ENCODE results near the gene RFXAP.

RFXAP gene

GRCh38 chr13:36839981-36840380, 21.0 kb downstream of the RFXAP start:
- Histone ChIP-seq H3K4me3 (ENCODE audit: extremely low read depth, insufficient read depth, low read length, poor library complexity, severe bottlenecking) (no peak overlapping the region), H3K4me1 (ENCODE audit: control insufficient read depth, insufficient read depth, low read length, poor library complexity, severe bottlenecking) (no peaks in the 10 kb centered on the region), H3K36me3 (ENCODE audit: control insufficient read depth, insufficient read depth, low read length) (no peaks in the 10 kb centered on the region), H3K9me3 (ENCODE audit: control insufficient read depth, low read length) (no peaks in the 10 kb centered on the region), H3K27ac (ENCODE audit: low read depth, low read length, severe bottlenecking) (no peak overlapping the region)
- WGBS, 2 experiments (ENCODE audit: insufficient coverage in 2 of 2), result 90 to 94% methylated on average over 4 to 6 of the region's 12 CpGs

GRCh38 chr13:36840718-36841250, 21.8 kb downstream of the RFXAP start:
- no CpG with 5 or more reads among the region's 3 CpGs for WGBS, 2 experiments (ENCODE audit: insufficient coverage in 2 of 2)
- Histone ChIP-seq H3K36me3 (ENCODE audit: control insufficient read depth, insufficient read depth, low read length) (no peaks in the 10 kb centered on the region), H3K27ac (ENCODE audit: low read depth, low read length, severe bottlenecking) (no peak overlapping the region)

GRCh38 chr13:36841391-36841790, 22.4 kb downstream of the RFXAP start:
- Histone ChIP-seq H3K27ac (ENCODE audit: low read depth, low read length, severe bottlenecking) (no peak overlapping the region), H3K36me3 (ENCODE audit: control insufficient read depth, insufficient read depth, low read length) (no peaks in the 10 kb centered on the region), H3K4me3 (ENCODE audit: extremely low read depth, insufficient read depth, low read length, poor library complexity, severe bottlenecking) (no peak overlapping the region), H3K9me3 (ENCODE audit: control insufficient read depth, low read length) (no peaks in the 10 kb centered on the region), H3K4me1 (ENCODE audit: control insufficient read depth, insufficient read depth, low read length, poor library complexity, severe bottlenecking) (no peaks in the 10 kb centered on the region)
- WGBS, 2 experiments (ENCODE audit: insufficient coverage in 2 of 2), result 85% methylated on average over 4 of the region's 5 CpGs; no CpG with 5 or more reads in 1 of the 2 experiments

More at GRCh38 chr13:36840718-36841250, 21.8 kb downstream of the RFXAP start:
- Histone ChIP-seq H3K4me1 (ENCODE audit: control insufficient read depth, insufficient read depth, low read length, poor library complexity, severe bottlenecking) (no peaks in the 10 kb centered on the region), H3K9me3 (ENCODE audit: control insufficient read depth, low read length) (no peaks in the 10 kb centered on the region), H3K4me3 (ENCODE audit: extremely low read depth, insufficient read depth, low read length, poor library complexity, severe bottlenecking) (no peak overlapping the region)

- 80 to 86% methylated on average over 9 of the region's 9 CpGs for WGBS, 2 experiments (ENCODE audit: insufficient coverage in 2 of 2)
- H3K4me1 ChIP-seq (ENCODE audit: control insufficient read depth, insufficient read depth, low read length, poor library complexity, severe bottlenecking), result no peaks in the 10 kb centered on the region
- H3K36me3 ChIP-seq (ENCODE audit: control insufficient read depth, insufficient read depth, low read length), result peaks cover 28% of the 10 kb centered on the region
- H3K9me3 ChIP-seq (ENCODE audit: control insufficient read depth, low read length), result no peaks in the 10 kb centered on the region
- H3K27ac ChIP-seq (ENCODE audit: low read depth, low read length, severe bottlenecking), result no peak overlapping the region
- no peak overlapping the region for H3K4me3 ChIP-seq (ENCODE audit: extremely low read depth, insufficient read depth, low read length, poor library complexity, severe bottlenecking)
These were observed 28.6 kb downstream of the RFXAP start for GRCh38 chr13:36847606-36848005.

DNA sequence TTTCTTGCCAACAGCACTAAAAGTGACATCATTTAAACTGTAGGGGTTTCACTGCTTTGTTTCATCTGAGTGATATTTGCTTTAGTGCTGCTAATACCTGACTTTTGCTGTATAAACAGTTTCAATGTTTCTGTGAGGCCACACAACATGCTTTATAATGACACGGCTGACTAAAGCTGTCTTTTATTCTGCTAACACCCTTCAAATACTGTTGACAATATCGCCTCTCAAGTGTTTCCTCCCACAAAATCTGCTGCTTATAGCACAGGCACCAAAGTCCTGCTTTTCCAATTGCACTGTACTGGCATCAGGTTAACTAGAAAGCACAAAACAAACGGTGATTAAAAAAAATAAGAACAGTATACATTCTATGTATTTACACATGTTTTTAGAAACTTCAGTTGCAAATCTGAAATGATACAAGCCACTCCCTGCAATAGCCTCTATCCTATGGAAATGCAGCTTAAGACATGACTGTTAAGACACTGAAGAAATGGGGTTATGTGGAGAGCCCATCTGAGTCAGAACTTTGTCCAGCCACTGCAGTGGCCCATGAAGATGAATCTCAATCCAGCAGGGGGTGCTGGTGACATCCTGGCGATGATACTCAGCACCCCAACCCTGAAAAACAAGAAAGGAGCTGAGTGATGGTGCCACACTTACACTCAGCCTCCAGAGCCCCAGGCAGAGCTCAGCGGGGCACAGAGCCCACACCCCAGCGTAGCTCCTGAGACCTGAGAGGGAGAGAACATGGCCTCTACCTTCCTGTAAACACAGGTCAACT, 29.4 kb downstream of the RFXAP start:
- H3K9me3 ChIP-seq (ENCODE audit: control insufficient read depth, low read length), result no peaks in the 10 kb centered on the region
- 90 to 94% methylated on average over 5 of the region's 6 CpGs for WGBS, 2 experiments (ENCODE audit: insufficient coverage in 2 of 2)
- peaks cover 36% of the 10 kb centered on the region for H3K36me3 ChIP-seq (ENCODE audit: control insufficient read depth, insufficient read depth, low read length)
- H3K4me3 ChIP-seq (ENCODE audit: extremely low read depth, insufficient read depth, low read length, poor library complexity, severe bottlenecking), result no peak overlapping the region
- no peak overlapping the region for H3K27ac ChIP-seq (ENCODE audit: low read depth, low read length, severe bottlenecking)
- H3K4me1 ChIP-seq (ENCODE audit: control insufficient read depth, insufficient read depth, low read length, poor library complexity, severe bottlenecking), result no peaks in the 10 kb centered on the region

DNA sequence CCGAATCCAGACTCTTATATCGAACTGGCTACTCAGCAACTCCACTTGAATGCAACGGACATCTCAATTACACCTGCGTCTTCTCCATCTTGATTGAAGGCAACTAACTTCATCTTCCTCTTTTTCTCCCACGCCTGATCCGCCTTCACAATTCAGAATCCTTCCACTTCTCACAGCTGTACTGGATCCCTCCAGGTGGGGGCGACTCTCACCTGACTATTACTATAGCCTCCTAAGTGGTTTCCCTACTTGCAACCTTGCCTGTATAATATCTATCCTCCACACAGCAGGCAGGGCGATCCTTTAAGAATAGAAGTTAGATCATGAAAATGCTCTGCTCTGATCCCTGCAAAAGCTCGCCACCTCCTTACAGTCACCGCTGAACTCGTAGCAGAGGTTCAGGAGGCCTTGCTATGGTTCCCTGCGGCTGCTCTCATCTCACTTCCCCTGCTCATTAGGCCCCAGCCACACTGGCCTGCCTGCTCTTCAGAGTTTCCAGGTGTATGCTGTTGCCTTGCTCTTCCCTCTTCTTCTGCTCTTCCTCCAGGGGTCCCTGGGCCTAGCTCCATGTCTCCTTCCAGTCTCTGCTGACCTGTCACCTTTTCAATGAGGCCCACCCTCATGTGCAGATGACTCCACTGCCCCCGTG, 31.9 kb downstream of the RFXAP start:
- H3K4me1 ChIP-seq (ENCODE audit: control insufficient read depth, insufficient read depth, low read length, poor library complexity, severe bottlenecking), result no peaks in the 10 kb centered on the region
- no peak overlapping the region for H3K4me3 ChIP-seq (ENCODE audit: extremely low read depth, insufficient read depth, low read length, poor library complexity, severe bottlenecking)
- no peak overlapping the region for H3K27ac ChIP-seq (ENCODE audit: low read depth, low read length, severe bottlenecking)
- H3K36me3 ChIP-seq (ENCODE audit: control insufficient read depth, insufficient read depth, low read length), result peaks cover 38% of the 10 kb centered on the region
- no peaks in the 10 kb centered on the region for H3K9me3 ChIP-seq (ENCODE audit: control insufficient read depth, low read length)
- 85 to 88% methylated on average over 12 to 13 of the region's 13 CpGs for whole genome bisulfite sequencing, 2 experiments (ENCODE audit: insufficient coverage in 2 of 2)

- no peaks in the 10 kb centered on the region for H3K4me1 ChIP-seq (ENCODE audit: control insufficient read depth, insufficient read depth, low read length, poor library complexity, severe bottlenecking)
- peaks cover 18% of the 10 kb centered on the region for H3K36me3 ChIP-seq (ENCODE audit: control insufficient read depth, insufficient read depth, low read length)
- no peak overlapping the region for H3K4me3 ChIP-seq (ENCODE audit: extremely low read depth, insufficient read depth, low read length, poor library complexity, severe bottlenecking)
- H3K27ac ChIP-seq (ENCODE audit: low read depth, low read length, severe bottlenecking), result no peak overlapping the region
- no peaks in the 10 kb centered on the region for H3K9me3 ChIP-seq (ENCODE audit: control insufficient read depth, low read length)
These were observed 38.2 kb downstream of the RFXAP start for GRCh38 chr13:36857253-36857652.

DNA sequence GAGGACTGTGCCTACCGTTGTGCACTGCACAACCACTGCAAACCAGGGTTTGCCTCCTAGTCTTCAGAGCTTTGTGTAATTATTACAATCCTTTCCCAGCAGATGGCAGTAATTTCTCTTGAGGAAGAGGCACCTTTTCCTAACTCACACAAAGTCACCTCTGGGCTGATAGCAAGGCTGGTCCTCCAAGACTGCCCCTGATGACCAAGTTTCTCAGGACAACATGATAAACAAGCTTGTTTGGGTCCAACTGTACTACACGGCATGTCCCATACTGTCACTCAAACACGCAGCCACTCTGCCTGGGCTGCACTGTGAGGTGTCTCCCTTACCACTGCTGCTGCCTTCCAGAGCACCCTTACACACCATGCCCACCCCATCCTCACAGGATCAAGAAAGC, 39.3 kb downstream of the RFXAP start:
- Histone ChIP-seq H3K27ac (ENCODE audit: low read depth, low read length, severe bottlenecking) (no peak overlapping the region), H3K9me3 (ENCODE audit: control insufficient read depth, low read length) (no peaks in the 10 kb centered on the region), H3K4me1 (ENCODE audit: control insufficient read depth, insufficient read depth, low read length, poor library complexity, severe bottlenecking) (no peaks in the 10 kb centered on the region), H3K4me3 (ENCODE audit: extremely low read depth, insufficient read depth, low read length, poor library complexity, severe bottlenecking) (no peak overlapping the region), H3K36me3 (ENCODE audit: control insufficient read depth, insufficient read depth, low read length) (peaks cover 18% of the 10 kb centered on the region)
- WGBS, 2 experiments (ENCODE audit: insufficient coverage in 2 of 2), result 0 to 55% methylated on average over 1 to 3 of the region's 3 CpGs

GRCh38 chr13:36859259-36859658, 40.2 kb downstream of the RFXAP start:
- Histone ChIP-seq H3K4me3 (ENCODE audit: extremely low read depth, insufficient read depth, low read length, poor library complexity, severe bottlenecking) (no peak overlapping the region), H3K9me3 (ENCODE audit: control insufficient read depth, low read length) (no peaks in the 10 kb centered on the region), H3K27ac (ENCODE audit: low read depth, low read length, severe bottlenecking) (no peak overlapping the region), H3K36me3 (ENCODE audit: control insufficient read depth, insufficient read depth, low read length) (peaks cover 14% of the 10 kb centered on the region), H3K4me1 (ENCODE audit: control insufficient read depth, insufficient read depth, low read length, poor library complexity, severe bottlenecking) (no peaks in the 10 kb centered on the region)
- WGBS, 2 experiments (ENCODE audit: insufficient coverage in 2 of 2), result 82 to 89% methylated on average over 2 of the region's 4 CpGs

DNA sequence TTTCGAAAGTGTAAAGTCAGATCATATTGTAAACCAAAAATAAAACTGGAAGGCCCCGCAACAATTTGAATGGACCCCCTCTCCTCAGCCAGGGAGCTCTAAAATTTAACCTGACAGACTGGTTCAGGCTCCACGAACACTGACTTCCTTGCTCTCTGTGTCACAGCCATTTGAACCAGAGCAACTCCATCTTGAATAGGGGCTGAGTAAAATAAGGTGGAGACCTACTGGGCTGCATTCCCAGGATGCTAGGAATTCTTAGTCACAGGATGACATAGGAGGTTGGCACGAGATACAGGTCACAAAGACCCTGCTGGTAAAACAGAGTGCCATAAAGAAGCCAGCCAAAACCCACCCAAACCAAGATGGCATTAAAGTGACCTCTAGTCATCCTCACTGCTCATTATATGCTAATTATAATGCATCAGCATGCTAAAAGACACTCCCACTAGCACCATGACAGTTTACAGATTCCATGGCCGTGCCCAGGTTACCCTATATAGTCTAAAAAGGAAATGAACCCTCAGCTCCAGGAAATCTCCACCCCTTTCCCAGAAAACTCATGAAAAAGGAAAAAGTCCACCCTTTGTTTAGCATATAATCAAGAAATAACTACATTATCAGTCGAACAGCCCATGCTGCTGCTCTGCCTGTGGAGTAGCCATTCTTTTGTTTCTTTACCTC, 43.1 kb downstream of the RFXAP start:
- Histone ChIP-seq H3K4me3 (ENCODE audit: extremely low read depth, insufficient read depth, low read length, poor library complexity, severe bottlenecking) (no peak overlapping the region), H3K27ac (ENCODE audit: low read depth, low read length, severe bottlenecking) (peak overlapping the region; percentile 11), H3K36me3 (ENCODE audit: control insufficient read depth, insufficient read depth, low read length) (peaks cover 42% of the 10 kb centered on the region), H3K4me1 (ENCODE audit: control insufficient read depth, insufficient read depth, low read length, poor library complexity, severe bottlenecking) (no peaks in the 10 kb centered on the region), H3K9me3 (ENCODE audit: control insufficient read depth, low read length) (no peaks in the 10 kb centered on the region)
- 92% methylated on average over 6 of the region's 6 CpGs for WGBS, 2 experiments (ENCODE audit: insufficient coverage in 2 of 2)
